ENCODE data around the gene GPALPP1.

GPALPP1 gene

GRCh38 chr13:44989071-44989889 is at the start of gene GPALPP1, which contains the start of gene NUFIP1:
Gene GPALPP1 (plus strand): TSS chr13:44989538. CDS start chr13:44989655, 117 bp downstream.
Gene NUFIP1 (minus strand): TSS chr13:44989471. CDS start chr13:44989436, 35 bp downstream.
- TF ChIP-seq CTCF (IDR thresholded peaks at IDR 0.05): no peak

GRCh38 chr13:44951184-44951583 is 38.2 kb upstream of the GPALPP1 start:
- no peak for TF ChIP-seq CTCF (IDR thresholded peaks at IDR 0.05)

GRCh38 chr13:44952671-44953070 is 36.7 kb upstream of the GPALPP1 start:
- TF ChIP-seq CTCF (IDR thresholded peaks at IDR 0.05): no peak

- TF ChIP-seq CTCF (IDR thresholded peaks at IDR 0.05): no peak
Observed at GRCh38 chr13:44954224-44954623, 35.1 kb upstream of the GPALPP1 start.

- TF ChIP-seq CTCF (IDR thresholded peaks at IDR 0.05): no peak
Observed at GRCh38 chr13:44955406-44955805, 33.9 kb upstream of the GPALPP1 start.

GRCh38 chr13:44961997-44962396 is 27.3 kb upstream of the GPALPP1 start:
- no peak for TF ChIP-seq CTCF (IDR thresholded peaks at IDR 0.05)

GRCh38 chr13:44967704-44968433 is 21.5 kb upstream of the GPALPP1 start:
- peak; percentile 29; the same call in 1 of the 2 replicates for TF ChIP-seq CTCF (IDR thresholded peaks at IDR 0.05)

All from LNCAP (cell line).